ENCODE results near the gene ZIC2.
"Not testable (repeated sequence)": the region's sequence is repeated elsewhere in the genome, so short reads cannot be mapped to it uniquely, and the experiment has no call there.

ZIC2 gene

GRCh38 chr13:100019780-100020356 lies 38.3 kb downstream of the ZIC2 start:
- DNase-seq (ENCODE audit: low read depth): no peak

DNA sequence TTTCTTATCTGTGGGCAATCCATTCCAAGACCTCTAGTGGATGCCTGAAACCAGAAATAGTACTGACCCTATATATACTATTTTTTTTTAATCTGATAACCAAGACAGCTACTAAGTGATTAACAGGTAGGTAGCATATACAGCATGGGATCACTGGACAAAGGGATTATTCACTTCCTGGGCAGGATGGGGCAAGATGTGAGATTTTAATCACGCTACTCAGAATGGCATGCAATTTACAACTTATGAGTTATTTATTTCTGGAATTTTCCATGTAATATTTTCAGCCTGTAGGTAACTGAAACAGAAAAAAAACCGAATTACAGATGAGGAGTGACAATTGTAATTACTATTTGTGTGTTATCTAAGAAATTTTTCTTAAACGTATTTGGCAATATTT lies 41.2 kb downstream of the ZIC2 start:
- DNase-seq (ENCODE audit: low read depth): no peak

GRCh38 chr13:100024023-100024422 lies 42.4 kb downstream of the ZIC2 start:
- DNase-seq (ENCODE audit: low read depth): no peak

GRCh38 chr13:100029933-100030332 lies 48.3 kb downstream of the ZIC2 start:
- DNase-seq (ENCODE audit: low read depth): no peak

- DNase-seq (ENCODE audit: low read depth): not testable (repeated sequence)
Measured at GRCh38 chr13:100032642-100033041, 51.1 kb downstream of the ZIC2 start.

DNA sequence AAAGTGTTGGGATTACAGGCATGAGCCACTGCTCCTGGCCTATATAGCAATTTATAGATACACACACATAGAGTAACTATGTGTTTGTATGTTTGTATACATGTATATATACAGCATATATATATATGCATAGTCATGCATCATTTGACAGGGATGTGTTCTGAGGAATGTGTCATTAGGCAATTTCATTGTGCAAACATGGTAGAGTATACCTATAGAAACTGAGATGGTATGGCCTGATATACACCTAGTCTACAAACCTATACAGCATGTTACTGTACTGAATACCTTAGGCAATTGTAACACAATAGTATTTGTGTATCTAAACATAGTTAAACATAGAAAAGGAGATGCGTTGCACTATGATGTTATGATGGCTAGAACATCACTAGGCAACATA lies 54.4 kb downstream of the ZIC2 start:
- no peak for DNase-seq (ENCODE audit: low read depth)

All from fibroblast of gingiva (primary cell).